NB4 (cell line): ENCODE measurements around the gene THADA.
"Not testable (repeated sequence)": the region's sequence is repeated elsewhere in the genome, so short reads cannot be mapped to it uniquely, and the experiment has no call there.

ENCODE experiments used
- DNase-seq: peaks from one replicate; pipeline ENCODE4 v3.0.0; 2010; ENCODE audit warnings: low read depth
- H3K4me3 ChIP-seq: one replicate; pipeline ENCODE4 v1.5.1; 2011; ENCODE audit warnings: mild to moderate bottlenecking, low read depth, low read length, moderate library complexity
- CTCF ChIP-seq: IDR thresholded peaks from one replicate; pipeline ENCODE4 v1.5.1; 2012; ENCODE audit warnings: low read depth, low read length
- MYC ChIP-seq: IDR thresholded peaks from 2 replicates; pipeline ENCODE4 v1.6.1; 2011; ENCODE audit warnings: low read depth, low read length
- POLR2A ChIP-seq: IDR thresholded peaks from 2 replicates; pipeline ENCODE4 v1.6.1; 2011; ENCODE audit warnings: mild to moderate bottlenecking; ENCODE audit not compliant: insufficient read length; ENCODE audit errors: extremely low read depth
- TF ChIP-seq, protein P1 (sequence below): IDR thresholded peaks from 2 replicates; pipeline ENCODE4 v1.6.1; 2011; ENCODE audit warnings: low read depth, low read length

THADA gene

DNA sequence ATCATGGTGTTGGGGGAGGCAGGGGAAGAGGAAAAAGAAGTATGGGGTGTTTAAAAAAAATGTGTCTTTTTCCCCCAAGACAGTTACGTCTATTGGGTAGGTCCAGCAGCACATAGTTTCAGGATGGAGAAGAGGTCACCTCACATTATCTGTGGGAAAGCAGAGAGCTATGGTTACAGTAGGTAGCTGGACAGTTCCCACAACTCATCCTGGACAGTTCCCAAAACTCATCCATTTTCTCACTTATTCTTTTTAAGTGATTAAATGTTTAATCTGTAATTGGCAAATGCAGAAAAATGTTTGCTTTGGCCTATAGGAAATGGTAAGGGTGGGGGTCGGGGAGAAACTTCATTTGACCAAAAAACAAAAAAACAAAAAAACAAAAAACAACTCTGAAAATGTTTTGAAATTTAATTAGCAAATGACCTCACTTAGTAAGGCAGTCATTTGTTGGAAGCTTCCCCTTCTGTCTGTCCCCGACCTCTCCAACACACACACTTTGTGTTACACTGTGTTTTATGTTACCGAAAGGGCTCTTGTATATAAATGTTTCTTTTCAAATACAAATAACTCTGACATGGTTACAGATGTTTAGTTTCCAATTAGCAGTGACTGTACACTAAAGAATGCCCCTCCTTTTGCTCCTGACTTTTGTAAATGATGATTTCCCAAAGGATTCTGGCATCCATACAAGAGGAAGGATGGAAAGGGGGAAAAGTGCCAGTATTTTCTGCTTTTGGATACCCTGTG, 196.1 kb downstream of the THADA start:
- no peak overlapping the region for H3K4me3 ChIP-seq
- TF ChIP-seq POLR2A, result no peak
- DNase-seq, result no peak

- no peak overlapping the region for H3K4me3 ChIP-seq
- DNase-seq, result no peak
- TF ChIP-seq CTCF (no peak), MYC (no peak), POLR2A (no peak)
- TF ChIP-seq, protein P1, sequence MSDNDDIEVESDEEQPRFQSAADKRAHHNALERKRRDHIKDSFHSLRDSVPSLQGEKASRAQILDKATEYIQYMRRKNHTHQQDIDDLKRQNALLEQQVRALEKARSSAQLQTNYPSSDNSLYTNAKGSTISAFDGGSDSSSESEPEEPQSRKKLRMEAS, result no peak
These were observed 196.7 kb downstream of the THADA start for GRCh38 chr2:43399098-43399497.

GRCh38 chr2:43397821-43398220, 198.0 kb downstream of the THADA start:
- H3K4me3 ChIP-seq, result no peak overlapping the region
- DNase-seq, result no peak
- TF ChIP-seq MYC (no peak), CTCF (no peak), POLR2A (no peak)
- TF ChIP-seq, protein P1, result no peak

- no peak overlapping the region for H3K4me3 ChIP-seq
- no peak for DNase-seq
- TF ChIP-seq, protein P1, result no peak
- TF ChIP-seq CTCF, result no peak
- no peak for TF ChIP-seq POLR2A
- no peak for TF ChIP-seq MYC
These were observed 198.4 kb downstream of the THADA start for GRCh38 chr2:43397411-43397810.

DNA sequence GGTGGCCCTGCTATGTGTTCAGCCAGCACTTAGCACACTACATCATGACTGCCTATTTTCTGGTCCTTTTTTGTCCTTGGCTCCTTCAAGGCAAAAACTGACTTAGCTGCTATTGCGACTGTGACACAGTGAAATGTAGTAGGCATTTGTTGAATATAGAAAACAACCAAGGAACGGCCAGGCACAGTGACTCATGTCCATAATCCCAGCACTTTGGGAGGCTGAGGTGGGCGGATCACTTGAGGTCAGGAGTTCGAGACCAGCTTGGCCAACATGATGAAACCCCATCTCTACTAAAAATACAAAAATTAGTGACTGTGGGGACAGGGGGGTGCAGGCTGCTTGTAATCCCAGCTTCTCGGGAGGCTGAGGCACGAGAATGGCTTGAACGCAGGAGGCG, 199.5 kb downstream of the THADA start:
- not testable (repeated sequence) for DNase-seq, H3K4me3 ChIP-seq

GRCh38 chr2:43393918-43394317, 201.9 kb downstream of the THADA start:
- no peak for DNase-seq
- no peak overlapping the region for H3K4me3 ChIP-seq
- TF ChIP-seq CTCF, result no peak

DNA sequence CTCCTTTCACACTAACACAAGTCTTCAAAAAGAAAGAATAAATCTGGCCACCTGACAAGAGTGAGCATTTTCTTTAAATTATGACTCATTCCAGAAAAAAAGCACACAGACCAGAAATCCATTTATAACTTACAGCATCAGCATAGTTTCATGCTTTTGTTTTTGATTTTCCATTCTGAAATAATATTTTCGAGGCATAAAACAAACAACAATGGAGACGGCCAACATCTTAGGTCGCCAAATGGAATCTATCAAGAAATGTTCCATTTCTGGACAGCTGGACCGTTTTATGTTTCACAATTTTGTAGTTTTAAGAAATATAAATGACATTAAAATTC, 204.0 kb downstream of the THADA start:
- no peak for TF ChIP-seq MYC
- no peak for TF ChIP-seq POLR2A
- DNase-seq, result no peak
- H3K4me3 ChIP-seq, result no peak overlapping the region
